GM12878 (cell line): Measurements from ENCODE around the gene IFNB1. TPM values are rescaled to one million over a fixed set of nuclear protein-coding genes. Genes with fewer than 3 reads are reported as not detected.

Experiments
- ATAC-seq: fragments of 200-7000 bp; cut with Tn5 transposase; 3 replicates; pipeline ENCODE4 v1.9.1; 2020; ENCODE audit warnings: mild to moderate bottlenecking, moderate library complexity
- BruUV-seq: library from RNA; stranded (reverse); fragments of 400-500 nt; replicated peaks from 2 replicates; lab custom pipeline; 2021; lab: Mats Ljungman, UMichigan
- CTCF ChIA-PET: fragments of 300-600 bp; sonication (Branson Sonifier 250); formaldehyde crosslinking; extraction: SDS; loops from one replicate; lab custom pipeline; 2021; ENCODE audit warnings: inconsistent platforms; lab: Yijun Ruan, JAX
- POLR2A ChIA-PET: fragments of 350-600 bp; formaldehyde crosslinking; extraction: SDS; loops from one replicate; lab custom pipeline; 2021; ENCODE audit warnings: inconsistent platforms; lab: Charles Lee
- RAD21 ChIA-PET: fragments of 300-600 bp; sonication (Branson Sonifier 250); formaldehyde crosslinking; loops from one replicate; lab custom pipeline; 2023; ENCODE audit warnings: antibody characterized with exemption; ENCODE audit not compliant: unreplicated experiment; lab: Charles Lee
- SMC1A ChIA-PET: fragments of 300-600 bp; sonication (Branson Sonifier 250); formaldehyde crosslinking; loops from one replicate; lab custom pipeline; 2023; ENCODE audit not compliant: unreplicated experiment, uncharacterized antibody; lab: Charles Lee
- DNase-seq: peaks from one replicate; pipeline ENCODE4 v3.0.0-alpha.2; 2011; ENCODE audit warnings: low read depth, low spot score
- FAIRE-seq: peaks from 3 replicates; lab custom pipeline; 2011; peaks lifted over from hg19 to GRCh38; lab: Jason Lieb, UNC
- H2AFZ ChIP-seq: 2 replicates; pipeline ENCODE4 v1.6.0; 2011; ENCODE audit warnings: low read depth, low read length, control low read depth; ENCODE audit not compliant: control insufficient read depth
- H3K27ac ChIP-seq: 2 replicates; pipeline ENCODE4 v1.5.1; 2011; ENCODE audit warnings: control low read depth; ENCODE audit not compliant: control insufficient read depth, insufficient read depth
- H3K27me3 ChIP-seq, 2 experiments: replicated peaks in 1 of 2; 2 replicates each; pipeline versions ENCODE4 v1.6.0 to v1.6.1; 2011; ENCODE audit warnings: low read length in 1 of 2; ENCODE audit not compliant: control insufficient read depth in 2 of 2, insufficient read depth in 2 of 2
- H3K36me3 ChIP-seq, 2 experiments: 2 replicates each; pipeline ENCODE4 v1.5.1; 2011; ENCODE audit warnings: low read length in 1 of 2; ENCODE audit not compliant: control insufficient read depth in 2 of 2, insufficient read depth in 2 of 2
- H3K4me1 ChIP-seq: 2 replicates; pipeline ENCODE4 v1.6.1; 2011; ENCODE audit warnings: mild to moderate bottlenecking, low read length, moderate library complexity, mixed read lengths; ENCODE audit not compliant: control insufficient read depth, insufficient read depth
- H3K4me2 ChIP-seq: 2 replicates; pipeline ENCODE4 v1.6.0; 2011; ENCODE audit warnings: control low read depth; ENCODE audit not compliant: control insufficient read depth, insufficient read depth
- H3K4me3 ChIP-seq: fragments of 200-600 bp; sonication (generic); 2 replicates; pipeline ENCODE4 v1.5.1; 2016
- H3K79me2 ChIP-seq: 2 replicates; pipeline ENCODE4 v1.6.0; 2011; ENCODE audit warnings: low read length; ENCODE audit not compliant: control insufficient read depth, insufficient read depth
- H3K9ac ChIP-seq: 2 replicates; pipeline ENCODE4 v1.8.0; 2011; ENCODE audit warnings: low read length, control low read depth, mixed read lengths; ENCODE audit not compliant: control insufficient read depth, insufficient read depth
- H3K9me3 ChIP-seq: replicated peaks from 3 replicates; pipeline ENCODE4 v1.5.1; 2011; ENCODE audit warnings: mild to moderate bottlenecking, low read length; ENCODE audit not compliant: control insufficient read depth, insufficient read depth
- H4K20me1 ChIP-seq: 2 replicates; pipeline ENCODE4 v1.6.0; 2011; ENCODE audit not compliant: control insufficient read depth, insufficient read depth
- BCL11A ChIP-seq: IDR thresholded peaks from 2 replicates; pipeline ENCODE4 v1.6.1; 2011; ENCODE audit warnings: low read depth, low read length
- CBX3 ChIP-seq: fragments of 200-600 bp; sonication (generic); IDR thresholded peaks from 2 replicates; pipeline ENCODE4 v1.6.1; 2016; ENCODE audit warnings: low read depth, borderline replicate concordance
- CEBPB ChIP-seq, 2 experiments: fragments of 150-350 bp in 1 of 2; IDR thresholded peaks; 2 replicates each; pipeline ENCODE4 v1.6.1; 2012 to 2014; ENCODE audit warnings: low read depth in 2 of 2, low read length in 2 of 2, borderline replicate concordance in 1 of 2, inconsistent platforms in 1 of 2
- GABPA ChIP-seq: IDR thresholded peaks from 2 replicates; pipeline ENCODE4 v1.6.1; 2014; ENCODE audit warnings: antibody characterized with exemption, low read depth, mild to moderate bottlenecking, inconsistent platforms
- HCFC1 ChIP-seq: fragments of 150-350 bp; IDR thresholded peaks from 2 replicates; pipeline ENCODE4 v1.6.1; 2014; ENCODE audit warnings: low read length
- NBN ChIP-seq: fragments of 450-650 bp; IDR thresholded peaks from 2 replicates; pipeline ENCODE4 v1.6.1; 2016
- PML ChIP-seq: IDR thresholded peaks from 2 replicates; pipeline ENCODE4 v1.6.1; 2012; ENCODE audit warnings: low read length, inconsistent platforms
- SMAD1 ChIP-seq: fragments of 450-650 bp; IDR thresholded peaks from 2 replicates; pipeline ENCODE4 v1.6.1; 2018; ENCODE audit warnings: mild to moderate bottlenecking, low read depth; ENCODE audit not compliant: partially characterized antibody
- TARDBP ChIP-seq: IDR thresholded peaks from 2 replicates; pipeline ENCODE4 v1.6.1; 2016; ENCODE audit warnings: borderline replicate concordance
- TBL1XR1 ChIP-seq: IDR thresholded peaks from 2 replicates; pipeline ENCODE4 v1.6.1; 2012; ENCODE audit warnings: low read depth, low read length, improper control_type of control experiment
- ZNF217 ChIP-seq: fragments of 450-650 bp; IDR thresholded peaks from 2 replicates; pipeline ENCODE4 v1.6.1; 2017; ENCODE audit warnings: antibody characterized with exemption, mild to moderate bottlenecking
- WGBS: methylation state at CpG from one replicate; pipeline ENCODE4 v1.1.6; 2016; ENCODE audit warnings: low lambda C conversion rate; ENCODE audit not compliant: insufficient replicate concordance, insufficient coverage; ENCODE audit errors: missing lambda C conversion rate; 5-methylcytosine and 5-hydroxymethylcytosine counted together
- in situ Hi-C: fragments of 300-500 bp; cut with MboI; formaldehyde crosslinking; loops from 9 replicates; pipeline ENCODE4 v1.14.3; 2018; ENCODE audit warnings: mixed read lengths
- intact Hi-C: fragments of 100-400 bp; cut with micrococcal nuclease; formaldehyde crosslinking; loops from one replicate; pipeline ENCODE4 v1.14.2; 2022; ENCODE audit not compliant: unreplicated experiment
- polyA plus RNA-seq, 11 experiments: library from polyadenylated mRNA; depleted of rRNA in 4 of 11; unstranded in 6 of 11; stranded (reverse) in 5 of 11; fragments of >200 nt; fragmentation: Nextera tagmentation in 4 of 11; fragmentation: Illumina TruSeq in 1 of 11; extraction: Ambion mirVana in 4 of 11; extraction: Trizol in 1 of 11; gene quantifications; 1 replicate in 1 of 11; 2 replicates in 10 of 11; pipeline versions ENCODE4 v1.2.1 to v1.2.3, GENCODE V29; 2011 to 2016; ENCODE audit warnings: inconsistent platforms in 2 of 11, missing spikeins in 2 of 11, low read depth in 1 of 11
- total RNA-seq, 4 experiments: library from RNA; depleted of rRNA in 3 of 4; stranded (reverse); fragments of >200 nt in 3 of 4; fragmentation: Illumina TruSeq in 1 of 4; extraction: Trizol in 1 of 4; gene quantifications; 2 replicates each; pipeline versions ENCODE4 v1.2.1 to v1.2.3, GENCODE V29; 2013 to 2021
- TF ChIP-seq, protein P1 (sequence below): IDR thresholded peaks from 2 replicates; pipeline ENCODE4 v1.6.1; 2011; ENCODE audit warnings: borderline replicate concordance, low read depth, mild to moderate bottlenecking, moderate library complexity, low read length; ENCODE audit not compliant: insufficient read depth, poor library complexity, severe bottlenecking
- TF ChIP-seq, protein P2 (sequence below): fragments of 150-350 bp; IDR thresholded peaks from 2 replicates; pipeline ENCODE4 v1.6.1; 2014; ENCODE audit warnings: mild to moderate bottlenecking, low read depth, low read length
- TF ChIP-seq, protein P3 (sequence below): IDR thresholded peaks from 2 replicates; pipeline ENCODE4 v1.6.1; 2011; ENCODE audit warnings: borderline replicate concordance, low read depth, mild to moderate bottlenecking, moderate library complexity, mixed read lengths, low read length; ENCODE audit not compliant: insufficient read depth; ENCODE audit errors: extremely low read length
- TF ChIP-seq, protein P4 (sequence below), 3 experiments: IDR thresholded peaks in 2 of 3; conservative IDR thresholded peaks in 1 of 3; 2 replicates each; pipeline ENCODE4 v1.5.1; 2011; ENCODE audit warnings: low read depth in 3 of 3, low read length in 3 of 3, mild to moderate bottlenecking in 3 of 3, control low read depth in 2 of 3, moderate library complexity in 2 of 3, inconsistent platforms in 1 of 3, mixed read lengths in 1 of 3; ENCODE audit not compliant: control insufficient read depth in 2 of 3, insufficient read depth in 1 of 3; ENCODE audit errors: extremely low read depth in 1 of 3
- TF ChIP-seq, protein P5 (sequence below): fragments of 450-650 bp; IDR thresholded peaks from 2 replicates; pipeline ENCODE4 v1.6.1; 2016; ENCODE audit warnings: mild to moderate bottlenecking

Gene IFNB1
- total and polyA plus RNA-seq, 10 of the 15 experiments (the other 5 are each of a cell fraction or from before 2014, with no cell fraction given), result 0.18 TPM; not detected in 9

DNA sequence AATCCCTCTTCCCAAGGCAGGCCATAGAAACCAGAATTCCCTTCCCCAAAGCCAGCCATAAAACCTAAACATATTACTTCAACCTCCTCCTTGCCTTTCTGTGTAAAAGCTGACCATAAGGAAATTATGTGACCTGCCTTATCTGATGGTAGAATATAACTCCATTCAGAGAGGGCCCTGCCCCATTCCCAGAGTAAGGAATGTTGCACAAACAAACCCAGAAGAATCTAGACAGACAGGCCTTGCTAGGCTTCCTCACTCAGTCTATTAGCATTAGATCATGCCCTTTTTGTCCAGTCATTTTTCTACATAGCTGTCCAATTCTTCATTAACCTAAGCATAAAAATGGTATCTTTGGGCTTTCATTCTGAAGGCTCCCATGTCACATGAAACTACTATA, 17.8 kb upstream of the IFNB1 start (continued):
- no peak for TF ChIP-seq SMAD1
- TF ChIP-seq TBL1XR1, result no peak
- TF ChIP-seq TARDBP, result no peak
- no peak for TF ChIP-seq ZNF217
- TF ChIP-seq HCFC1, result no peak
- no peak for TF ChIP-seq GABPA

DNA sequence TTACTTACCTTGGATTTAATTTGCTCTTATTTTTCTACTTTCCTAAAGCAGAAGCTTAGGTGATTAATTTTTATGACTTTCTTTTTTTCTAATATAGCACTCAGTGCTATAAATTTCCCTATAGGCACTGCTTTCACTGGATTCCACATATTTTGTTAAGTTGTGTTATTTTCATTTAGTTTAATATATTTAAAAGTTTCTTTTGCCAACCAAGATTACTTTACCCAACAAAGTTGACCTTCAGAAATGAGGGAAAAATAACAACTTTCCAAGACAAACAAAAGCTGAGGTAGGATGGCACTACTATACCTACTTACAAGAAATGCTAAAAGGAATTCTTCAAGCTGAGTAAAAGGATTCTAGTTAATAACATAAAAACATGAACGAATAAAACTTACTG, 8.8 kb upstream of the IFNB1 start:
- WGBS, result 93% methylated on average over 1 of the region's 1 CpG
- Histone ChIP-seq H3K9me3 (no peaks in the 10 kb centered on the region; the same call in 2 of the 3 replicates), H3K27me3 (no peaks in the 10 kb centered on the region), H3K27ac (no peak overlapping the region), H4K20me1 (no peaks in the 10 kb centered on the region), H2AFZ (no peak overlapping the region), H3K4me1 (peaks cover 6% of the 10 kb centered on the region; the same call in 1 of the 2 replicates), H3K36me3 (no peaks in the 10 kb centered on the region), H3K79me2 (no peaks in the 10 kb centered on the region), H3K9ac (no peak overlapping the region), H3K4me3 (no peak overlapping the region), H3K4me2 (no peak overlapping the region)
- FAIRE-seq, result no peak
- RAD21 ChIA-PET, result no interaction called here
- CTCF ChIA-PET, result interaction anchor here (1.3 to 1.6 kb wide), 2 partner anchors 10 to 25 kb away, joined by 5 read pairs; no protein-coding TSS in a partner anchor
- in situ Hi-C loops, result no loop called here
- POLR2A ChIA-PET, result interaction anchor here (0.7 kb wide), 1 partner anchor 703 kb away, joined by 4 read pairs; no protein-coding TSS in a partner anchor
- BruUV-seq, result no TSS peak
- no peak for DNase-seq
- intact Hi-C loops, result no loop called here
- SMC1A ChIA-PET, result interaction anchor here (1.3 kb wide), 1 partner anchor 15 kb away, joined by 3 read pairs; no protein-coding TSS in a partner anchor
- no peak for ATAC-seq
- TF ChIP-seq, protein P1, sequence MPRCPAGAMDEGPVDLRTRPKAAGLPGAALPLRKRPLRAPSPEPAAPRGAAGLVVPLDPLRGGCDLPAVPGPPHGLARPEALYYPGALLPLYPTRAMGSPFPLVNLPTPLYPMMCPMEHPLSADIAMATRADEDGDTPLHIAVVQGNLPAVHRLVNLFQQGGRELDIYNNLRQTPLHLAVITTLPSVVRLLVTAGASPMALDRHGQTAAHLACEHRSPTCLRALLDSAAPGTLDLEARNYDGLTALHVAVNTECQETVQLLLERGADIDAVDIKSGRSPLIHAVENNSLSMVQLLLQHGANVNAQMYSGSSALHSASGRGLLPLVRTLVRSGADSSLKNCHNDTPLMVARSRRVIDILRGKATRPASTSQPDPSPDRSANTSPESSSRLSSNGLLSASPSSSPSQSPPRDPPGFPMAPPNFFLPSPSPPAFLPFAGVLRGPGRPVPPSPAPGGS, result no peak
- TF ChIP-seq, protein P2, sequence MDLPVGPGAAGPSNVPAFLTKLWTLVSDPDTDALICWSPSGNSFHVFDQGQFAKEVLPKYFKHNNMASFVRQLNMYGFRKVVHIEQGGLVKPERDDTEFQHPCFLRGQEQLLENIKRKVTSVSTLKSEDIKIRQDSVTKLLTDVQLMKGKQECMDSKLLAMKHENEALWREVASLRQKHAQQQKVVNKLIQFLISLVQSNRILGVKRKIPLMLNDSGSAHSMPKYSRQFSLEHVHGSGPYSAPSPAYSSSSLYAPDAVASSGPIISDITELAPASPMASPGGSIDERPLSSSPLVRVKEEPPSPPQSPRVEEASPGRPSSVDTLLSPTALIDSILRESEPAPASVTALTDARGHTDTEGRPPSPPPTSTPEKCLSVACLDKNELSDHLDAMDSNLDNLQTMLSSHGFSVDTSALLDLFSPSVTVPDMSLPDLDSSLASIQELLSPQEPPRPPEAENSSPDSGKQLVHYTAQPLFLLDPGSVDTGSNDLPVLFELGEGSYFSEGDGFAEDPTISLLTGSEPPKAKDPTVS, result no peak
- TF ChIP-seq BCL11A (no peak), PML (no peak), CEBPB (IDR thresholded peaks at IDR 0.05; ENCODE audit: borderline replicate concordance in 1 of 2, low read depth in 2 of 2, low read length in 2 of 2) (no peak), CBX3 (no peak), NBN (no peak)
- TF ChIP-seq, protein P3, sequence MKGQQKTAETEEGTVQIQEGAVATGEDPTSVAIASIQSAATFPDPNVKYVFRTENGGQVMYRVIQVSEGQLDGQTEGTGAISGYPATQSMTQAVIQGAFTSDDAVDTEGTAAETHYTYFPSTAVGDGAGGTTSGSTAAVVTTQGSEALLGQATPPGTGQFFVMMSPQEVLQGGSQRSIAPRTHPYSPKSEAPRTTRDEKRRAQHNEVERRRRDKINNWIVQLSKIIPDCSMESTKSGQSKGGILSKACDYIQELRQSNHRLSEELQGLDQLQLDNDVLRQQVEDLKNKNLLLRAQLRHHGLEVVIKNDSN, result no peak
- TF ChIP-seq, protein P4, sequence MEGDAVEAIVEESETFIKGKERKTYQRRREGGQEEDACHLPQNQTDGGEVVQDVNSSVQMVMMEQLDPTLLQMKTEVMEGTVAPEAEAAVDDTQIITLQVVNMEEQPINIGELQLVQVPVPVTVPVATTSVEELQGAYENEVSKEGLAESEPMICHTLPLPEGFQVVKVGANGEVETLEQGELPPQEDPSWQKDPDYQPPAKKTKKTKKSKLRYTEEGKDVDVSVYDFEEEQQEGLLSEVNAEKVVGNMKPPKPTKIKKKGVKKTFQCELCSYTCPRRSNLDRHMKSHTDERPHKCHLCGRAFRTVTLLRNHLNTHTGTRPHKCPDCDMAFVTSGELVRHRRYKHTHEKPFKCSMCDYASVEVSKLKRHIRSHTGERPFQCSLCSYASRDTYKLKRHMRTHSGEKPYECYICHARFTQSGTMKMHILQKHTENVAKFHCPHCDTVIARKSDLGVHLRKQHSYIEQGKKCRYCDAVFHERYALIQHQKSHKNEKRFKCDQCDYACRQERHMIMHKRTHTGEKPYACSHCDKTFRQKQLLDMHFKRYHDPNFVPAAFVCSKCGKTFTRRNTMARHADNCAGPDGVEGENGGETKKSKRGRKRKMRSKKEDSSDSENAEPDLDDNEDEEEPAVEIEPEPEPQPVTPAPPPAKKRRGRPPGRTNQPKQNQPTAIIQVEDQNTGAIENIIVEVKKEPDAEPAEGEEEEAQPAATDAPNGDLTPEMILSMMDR (IDR thresholded peaks at IDR 0.05 in 2 of 3, conservative IDR thresholded peaks at IDR 0.05 in 1 of 3; ENCODE audit: control insufficient read depth in 2 of 3, extremely low read depth in 1 of 3, insufficient read depth in 1 of 3, low read depth in 3 of 3, low read length in 3 of 3), result no peak
- TF ChIP-seq, protein P5, sequence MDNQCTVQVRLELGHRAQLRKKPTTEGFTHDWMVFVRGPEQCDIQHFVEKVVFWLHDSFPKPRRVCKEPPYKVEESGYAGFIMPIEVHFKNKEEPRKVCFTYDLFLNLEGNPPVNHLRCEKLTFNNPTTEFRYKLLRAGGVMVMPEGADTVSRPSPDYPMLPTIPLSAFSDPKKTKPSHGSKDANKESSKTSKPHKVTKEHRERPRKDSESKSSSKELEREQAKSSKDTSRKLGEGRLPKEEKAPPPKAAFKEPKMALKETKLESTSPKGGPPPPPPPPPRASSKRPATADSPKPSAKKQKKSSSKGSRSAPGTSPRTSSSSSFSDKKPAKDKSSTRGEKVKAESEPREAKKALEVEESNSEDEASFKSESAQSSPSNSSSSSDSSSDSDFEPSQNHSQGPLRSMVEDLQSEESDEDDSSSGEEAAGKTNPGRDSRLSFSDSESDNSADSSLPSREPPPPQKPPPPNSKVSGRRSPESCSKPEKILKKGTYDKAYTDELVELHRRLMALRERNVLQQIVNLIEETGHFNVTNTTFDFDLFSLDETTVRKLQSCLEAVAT, result no peak
